WTC11 (cell line): Measurements from ENCODE around the gene CYB561D1. TPM values are rescaled to one million over a fixed set of nuclear protein-coding genes. Genes with fewer than 3 reads are reported as not detected.

Experiments used
- ATAC-seq: fragments of 200-7000 bp; cut with Tn5 transposase; 2 replicates; pipeline ENCODE4 v1.10.0; 2021; ENCODE audit warnings: mild to moderate bottlenecking, moderate library complexity
- CTCF ChIA-PET: fragments of 300-600 bp; sonication (Branson Sonifier 250); formaldehyde crosslinking; loops from one replicate; lab custom pipeline; 2021; ENCODE audit warnings: antibody characterized with exemption; lab: Charles Lee
- POLR2A ChIA-PET: fragments of 350-600 bp; sonication (Branson Sonifier 250); formaldehyde crosslinking; loops from one replicate; lab custom pipeline; 2021; ENCODE audit warnings: antibody characterized with exemption; lab: Charles Lee
- DNase-seq: peaks from one replicate; pipeline ENCODE4 v3.0.0; 2021; ENCODE audit warnings: low spot score
- H3K27ac Mint-ChIP-seq: 2 replicates; pipeline ENCODE4 v1.8.0; 2021; ENCODE audit warnings: mixed read lengths
- H3K27me3 Mint-ChIP-seq: 2 replicates; pipeline ENCODE4 v1.8.0; 2021; ENCODE audit warnings: low read depth, mild to moderate bottlenecking, moderate library complexity, mixed read lengths
- H3K36me3 Mint-ChIP-seq: 2 replicates; pipeline ENCODE4 v1.8.0; 2021; ENCODE audit warnings: mixed read lengths
- H3K4me1 Mint-ChIP-seq: 2 replicates; pipeline ENCODE4 v1.8.0; 2022; ENCODE audit warnings: mixed read lengths
- H3K4me3 Mint-ChIP-seq: 2 replicates; pipeline ENCODE4 v1.8.0; 2021; ENCODE audit warnings: mild to moderate bottlenecking, moderate library complexity, mixed read lengths
- H3K9me3 Mint-ChIP-seq: 2 replicates; pipeline ENCODE4 v1.8.0; 2021; ENCODE audit warnings: mixed read lengths
- FOXJ3 ChIP-seq: sonication (generic); formaldehyde crosslinking; IDR thresholded peaks from 2 replicates; pipeline ENCODE4 v1.9.0; 2021; ENCODE audit warnings: missing genetic modification reagents, mild to moderate bottlenecking, borderline replicate concordance
- GRHL2 ChIP-seq: fragments of 250-450 bp; sonication (Bioruptor Pico); IDR thresholded peaks from 2 replicates; pipeline ENCODE4 v1.8.0; 2022; ENCODE audit warnings: mild to moderate bottlenecking, moderate library complexity; ENCODE audit not compliant: insufficient replicate concordance, severe bottlenecking
- JAZF1 ChIP-seq: fragments of 250-450 bp; sonication (Bioruptor Pico); IDR thresholded peaks from 2 replicates; pipeline ENCODE4 v1.9.0; 2021; ENCODE audit warnings: moderate library complexity, mild to moderate bottlenecking, inconsistent platforms
- NFE2L1 ChIP-seq: sonication (generic); formaldehyde crosslinking; IDR thresholded peaks from 2 replicates; pipeline ENCODE4 v1.8.1; 2023; ENCODE audit warnings: missing genetic modification reagents
- PRRX2 ChIP-seq: fragments of 250-450 bp; sonication (Bioruptor Pico); IDR thresholded peaks from 2 replicates; pipeline ENCODE4 v1.8.0; 2021; ENCODE audit warnings: mild to moderate bottlenecking
- TCF7 ChIP-seq: sonication (generic); formaldehyde crosslinking; IDR thresholded peaks from 2 replicates; pipeline ENCODE4 v1.8.0; 2022; ENCODE audit warnings: mild to moderate bottlenecking, low read depth, missing genetic modification reagents, moderate library complexity
- TEAD4 ChIP-seq: sonication (generic); formaldehyde crosslinking; IDR thresholded peaks from 2 replicates; pipeline ENCODE4 v1.8.0; 2022; ENCODE audit warnings: mild to moderate bottlenecking, missing genetic modification reagents
- ZNF121 ChIP-seq: sonication (generic); formaldehyde crosslinking; IDR thresholded peaks from 2 replicates; pipeline ENCODE4 v1.8.0; 2023; ENCODE audit warnings: missing genetic modification reagents
- ZNF263 ChIP-seq: sonication (generic); formaldehyde crosslinking; IDR thresholded peaks from 2 replicates; pipeline ENCODE4 v1.8.1; 2022; ENCODE audit warnings: low read depth, mild to moderate bottlenecking, moderate library complexity, missing genetic modification reagents
- ZNF396 ChIP-seq: fragments of 250-450 bp; sonication (Bioruptor Pico); IDR thresholded peaks from 2 replicates; pipeline ENCODE4 v1.8.0; 2021; ENCODE audit warnings: mild to moderate bottlenecking, moderate library complexity, borderline replicate concordance
- ZNF532 ChIP-seq: fragments of 250-450 bp; sonication (Bioruptor Pico); IDR thresholded peaks from 2 replicates; pipeline ENCODE4 v1.9.0; 2021; ENCODE audit warnings: mild to moderate bottlenecking, borderline replicate concordance
- total RNA-seq: library from RNA; stranded (reverse); gene quantifications from 3 replicates; pipeline ENCODE4 v1.2.3, GENCODE V29; 2021
- TF ChIP-seq, protein P1 (sequence below): fragments of 250-450 bp; sonication (Bioruptor Pico); IDR thresholded peaks from 2 replicates; pipeline ENCODE4 v1.9.0; 2021; ENCODE audit warnings: moderate library complexity, mild to moderate bottlenecking, inconsistent platforms, borderline replicate concordance
- TF ChIP-seq, protein P2 (sequence below): sonication (generic); formaldehyde crosslinking; IDR thresholded peaks from 2 replicates; pipeline ENCODE4 v1.8.0; 2023; ENCODE audit warnings: missing genetic modification reagents

The CYB561D1 gene
- total RNA-seq, 1 experiment from 2014 or later, result 6.7 TPM

DNA sequence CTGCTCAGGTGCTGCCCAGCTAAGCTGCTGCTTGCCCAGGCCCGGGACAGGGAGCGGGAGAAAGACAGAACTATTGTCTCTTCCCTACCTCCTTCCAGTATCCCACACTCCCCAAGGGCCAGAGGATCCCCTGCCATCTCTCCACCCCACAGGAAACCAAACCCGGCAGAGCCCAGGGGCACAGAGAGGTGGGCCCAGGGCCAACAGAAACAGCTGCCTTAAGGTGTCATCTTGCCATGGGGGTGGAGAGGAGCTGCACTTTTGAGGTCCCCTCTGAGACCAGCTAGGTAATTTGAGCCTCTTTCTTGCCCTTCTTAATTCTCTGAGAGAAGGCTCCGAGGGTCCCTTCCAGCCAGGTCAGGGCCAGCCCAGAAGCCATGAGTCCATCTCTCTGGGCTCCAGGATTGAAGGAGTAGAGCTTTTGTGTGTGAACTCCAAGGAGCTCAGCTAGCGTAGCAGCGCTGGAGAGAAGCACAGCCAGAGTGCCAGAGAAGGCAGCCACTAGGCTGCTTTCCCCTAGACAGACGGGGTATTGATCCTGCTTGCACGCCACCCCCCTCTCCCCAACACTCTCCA lies 36.1 kb downstream of the CYB561D1 start:
- Mint-ChIP-seq H3K4me1 (peaks cover 10% of the 10 kb centered on the region), H3K9me3 (no peaks in the 10 kb centered on the region), H3K36me3 (no peaks in the 10 kb centered on the region), H3K27me3 (peaks cover 8% of the 10 kb centered on the region), H3K4me3 (no peak overlapping the region), H3K27ac (no peak overlapping the region)
- DNase-seq (no peak), ATAC-seq (no peak)
- TF ChIP-seq PRRX2 (CRISPR knock-in tag) (no peak), ZNF532 (CRISPR knock-in tag) (no peak), NFE2L1 (CRISPR knock-in tag) (no peak), ZNF121 (no peak)
- TF ChIP-seq, protein P1, sequence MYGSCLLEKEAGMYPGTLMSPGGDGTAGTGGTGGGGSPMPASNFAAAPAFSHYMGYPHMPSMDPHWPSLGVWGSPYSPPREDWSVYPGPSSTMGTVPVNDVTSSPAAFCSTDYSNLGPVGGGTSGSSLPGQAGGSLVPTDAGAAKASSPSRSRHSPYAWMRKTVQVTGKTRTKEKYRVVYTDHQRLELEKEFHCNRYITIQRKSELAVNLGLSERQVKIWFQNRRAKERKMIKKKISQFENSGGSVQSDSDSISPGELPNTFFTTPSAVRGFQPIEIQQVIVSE (CRISPR knock-in tag), result no peak
- CTCF ChIA-PET, result interaction anchor here (0.8 to 16.4 kb wide), 15 partner anchors 14 to 393 kb away, joined by 3 to 740 read pairs (median 5); partner anchors contain the start of genes AMIGO1, ATXN7L2, CYB561D1 and GNAI3
- POLR2A ChIA-PET, result interaction anchor here (1.0 to 1.6 kb wide), 3 partner anchors 36 to 104 kb away, joined by 4 to 5 read pairs (median 4); partner anchors contain the start of gene CYB561D1

DNA sequence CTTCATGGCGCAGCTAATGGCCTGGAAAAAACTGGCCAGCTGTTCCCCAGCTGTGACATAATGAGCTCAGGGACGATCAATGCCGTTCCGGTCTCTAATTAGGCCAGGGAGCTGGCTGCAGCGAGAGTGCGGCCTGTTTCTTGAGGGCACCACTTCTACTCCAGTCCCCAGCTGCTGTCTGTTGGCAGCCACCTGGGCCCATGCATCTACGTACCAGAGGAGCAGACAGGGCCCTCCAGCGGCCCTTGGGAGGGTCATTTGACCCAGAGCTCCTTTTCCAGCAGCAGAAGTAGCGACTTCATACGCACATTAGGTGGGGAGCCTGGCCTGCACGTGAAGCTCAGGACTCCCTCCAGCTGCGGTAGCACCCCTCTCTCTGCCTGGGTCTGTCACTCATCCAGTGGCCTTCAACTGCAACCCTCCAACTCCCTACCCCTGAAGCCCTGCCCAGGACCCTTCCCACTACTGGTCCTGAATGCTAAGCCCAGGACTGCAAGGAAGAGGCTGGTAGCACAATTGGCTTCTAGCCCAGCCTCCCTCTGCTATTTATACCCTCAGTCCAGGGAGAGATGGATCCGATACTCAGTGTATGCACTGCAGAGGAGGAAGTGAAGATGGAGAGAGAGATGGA lies 36.7 kb downstream of the CYB561D1 start:
- H3K4me3 Mint-ChIP-seq, result no peak overlapping the region
- TF ChIP-seq ZNF121 (no peak), TCF7 (CRISPR knock-in tag) (no peak), JAZF1 (CRISPR knock-in tag) (no peak), GRHL2 (CRISPR knock-in tag) (no peak), ZNF263 (CRISPR knock-in tag) (no peak), TEAD4 (no peak), FOXJ3 (CRISPR knock-in tag) (no peak), ZNF532 (CRISPR knock-in tag) (no peak), ZNF396 (no peak)
- TF ChIP-seq, protein P2, sequence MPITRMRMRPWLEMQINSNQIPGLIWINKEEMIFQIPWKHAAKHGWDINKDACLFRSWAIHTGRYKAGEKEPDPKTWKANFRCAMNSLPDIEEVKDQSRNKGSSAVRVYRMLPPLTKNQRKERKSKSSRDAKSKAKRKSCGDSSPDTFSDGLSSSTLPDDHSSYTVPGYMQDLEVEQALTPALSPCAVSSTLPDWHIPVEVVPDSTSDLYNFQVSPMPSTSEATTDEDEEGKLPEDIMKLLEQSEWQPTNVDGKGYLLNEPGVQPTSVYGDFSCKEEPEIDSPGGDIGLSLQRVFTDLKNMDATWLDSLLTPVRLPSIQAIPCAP (CRISPR knock-in tag), result no peak
- no peak for ATAC-seq
- ChIA-PET POLR2A (interaction anchor here (1.0 to 1.6 kb wide), 3 partner anchors 36 to 105 kb away, joined by 4 to 5 read pairs (median 4); partner anchors contain the start of gene CYB561D1), CTCF (interaction anchor here (0.8 to 16.4 kb wide), 14 partner anchors 14 to 393 kb away, joined by 3 to 740 read pairs (median 6); partner anchors contain the start of genes AMIGO1, ATXN7L2, CYB561D1 and SORT1)
- peaks cover 8% of the 10 kb centered on the region for H3K27me3 Mint-ChIP-seq
- H3K4me1 Mint-ChIP-seq, result peaks cover 10% of the 10 kb centered on the region
- H3K9me3 Mint-ChIP-seq, result no peaks in the 10 kb centered on the region
- DNase-seq, result no peak
- no peaks in the 10 kb centered on the region for H3K36me3 Mint-ChIP-seq
- no peak overlapping the region for H3K27ac Mint-ChIP-seq
